ENCODE measurements around the gene CDK19.

- no peak for TF ChIP-seq CTCF (IDR thresholded peaks at IDR 0.05)
- TF ChIP-seq ZFX (IDR thresholded peaks at IDR 0.05; ENCODE audit: borderline replicate concordance): no peak
Measured at GRCh38 chr6:110573537-110573936, 241.7 kb downstream of the CDK19 start.

Measured in 22Rv1 (cell line).